ENCODE results near the gene PROX1.

Gene PROX1

DNA sequence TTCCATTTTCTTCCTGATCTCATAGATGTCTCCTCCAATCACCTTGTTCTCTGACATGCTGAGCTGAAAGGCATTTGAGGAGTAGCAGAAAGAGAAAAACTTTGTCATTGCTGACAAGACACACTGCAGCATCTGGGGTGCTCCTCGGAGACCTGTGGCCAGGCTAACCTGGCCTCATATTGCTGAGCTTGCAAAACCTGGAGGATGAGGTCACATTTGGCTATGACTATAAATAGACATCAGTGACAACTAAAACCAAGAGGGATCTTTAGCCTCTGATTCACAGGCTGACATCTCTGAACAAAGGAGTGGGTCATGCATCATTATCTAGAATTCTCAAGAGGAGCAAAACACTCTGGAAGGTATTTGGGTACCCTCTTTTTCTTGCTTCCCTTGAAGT, 83.7 kb downstream of the PROX1 start:
- Histone ChIP-seq H3K79me1 (ENCODE audit: low read length) (no peaks in the 10 kb centered on the region), H2BK120ac (ENCODE audit: insufficient read depth, low read length, poor library complexity) (no peak overlapping the region), H3K14ac (ENCODE audit: low read length) (no peak overlapping the region), H3K4me1 (ENCODE audit: control insufficient read depth in 1 of 2, insufficient read depth in 2 of 2, low read length in 2 of 2) (no peaks in the 10 kb centered on the region), H3K79me2 (ENCODE audit: control insufficient read depth, insufficient read depth, low read length, poor library complexity) (no peaks in the 10 kb centered on the region), H3K4me2 (ENCODE audit: low read length) (no peak overlapping the region), H2AFZ (ENCODE audit: insufficient read depth, low read length, poor library complexity) (no peak overlapping the region), H4K91ac (ENCODE audit: low read depth, low read length) (no peak overlapping the region), H3K9ac (ENCODE audit: low read length) (no peak overlapping the region), H3K9me3 (ENCODE audit: insufficient read depth, low read depth, low read length) (no peaks in the 10 kb centered on the region), H3K18ac (ENCODE audit: low read length) (no peak overlapping the region), H3K27ac (ENCODE audit: low read depth, low read length) (no peak overlapping the region), H3K27me3 (ENCODE audit: insufficient read depth, low read length) (no peaks in the 10 kb centered on the region), H3K36me3 (ENCODE audit: control insufficient read depth in 1 of 2, insufficient read depth in 2 of 2, low read length in 2 of 2) (no peaks in the 10 kb centered on the region), H4K12ac (ENCODE audit: low read depth, low read length) (no peak overlapping the region), H2BK5ac (ENCODE audit: low read depth, low read length, poor library complexity) (no peak overlapping the region), H3K4ac (ENCODE audit: low read depth, low read length) (no peak overlapping the region), H2BK12ac (ENCODE audit: low read length) (no peak overlapping the region), H2AK5ac (ENCODE audit: low read length) (no peak overlapping the region), H4K8ac (ENCODE audit: low read depth, low read length) (no peak overlapping the region), H3K23ac (ENCODE audit: low read length) (no peak overlapping the region), H3K4me3 (ENCODE audit: low read depth, low read length) (no peak overlapping the region)
- DNase-seq: no peak
- no CpG with 5 or more reads among the region's 1 CpG for WGBS (ENCODE audit: extremely low coverage, insufficient coverage, insufficient read length)

DNA sequence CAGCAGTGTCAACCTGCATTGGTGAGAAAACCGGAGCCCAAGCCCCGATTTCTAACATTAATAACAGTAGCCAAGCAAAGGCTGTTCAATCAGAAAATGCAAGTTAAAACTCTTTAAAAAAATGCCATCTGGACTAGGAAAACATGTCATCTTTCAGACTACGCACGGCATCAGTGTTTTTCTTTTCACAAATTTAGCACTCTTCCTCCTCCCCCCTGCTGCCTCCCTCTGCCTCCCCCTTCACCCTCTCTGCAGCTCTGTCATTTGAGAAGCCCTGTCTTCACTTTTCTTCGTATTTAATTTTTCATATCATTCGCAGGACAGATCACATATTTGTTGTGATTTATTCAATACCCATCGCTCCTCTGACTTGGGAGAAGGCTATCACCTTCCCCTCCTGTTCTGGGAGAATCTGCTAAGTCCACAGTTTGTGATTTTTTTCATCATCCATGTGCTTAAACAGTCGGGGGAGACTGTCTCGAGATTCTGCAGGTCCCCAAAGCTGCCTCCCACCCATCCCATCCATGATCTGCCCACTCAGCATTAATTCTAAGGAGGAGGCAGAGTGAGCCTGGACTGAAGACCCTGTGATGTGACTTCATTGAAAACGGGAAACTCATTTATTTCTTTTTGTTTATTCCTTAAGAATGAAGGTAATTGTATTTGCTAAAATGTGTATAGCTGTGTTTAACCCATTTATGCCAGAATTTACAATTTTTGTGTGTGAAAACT, 84.8 kb downstream of the PROX1 start:
- Histone ChIP-seq H3K23ac (ENCODE audit: low read length) (no peak overlapping the region), H3K9me3 (ENCODE audit: insufficient read depth, low read depth, low read length) (no peaks in the 10 kb centered on the region), H3K18ac (ENCODE audit: low read length) (no peak overlapping the region), H3K27ac (ENCODE audit: low read depth, low read length) (no peak overlapping the region), H3K4me1 (ENCODE audit: control insufficient read depth in 1 of 2, insufficient read depth in 2 of 2, low read length in 2 of 2) (no peaks in the 10 kb centered on the region), H4K8ac (ENCODE audit: low read depth, low read length) (no peak overlapping the region), H4K91ac (ENCODE audit: low read depth, low read length) (no peak overlapping the region), H2AK5ac (ENCODE audit: low read length) (no peak overlapping the region), H3K9ac (ENCODE audit: low read length) (no peak overlapping the region), H3K14ac (ENCODE audit: low read length) (no peak overlapping the region), H3K27me3 (ENCODE audit: insufficient read depth, low read length) (no peaks in the 10 kb centered on the region), H2AFZ (ENCODE audit: insufficient read depth, low read length, poor library complexity) (no peak overlapping the region), H3K4me3 (ENCODE audit: low read depth, low read length) (no peak overlapping the region), H3K79me2 (ENCODE audit: control insufficient read depth, insufficient read depth, low read length, poor library complexity) (no peaks in the 10 kb centered on the region), H3K4me2 (ENCODE audit: low read length) (no peak overlapping the region), H3K4ac (ENCODE audit: low read depth, low read length) (no peak overlapping the region), H2BK120ac (ENCODE audit: insufficient read depth, low read length, poor library complexity) (no peak overlapping the region), H2BK5ac (ENCODE audit: low read depth, low read length, poor library complexity) (no peak overlapping the region), H2BK12ac (ENCODE audit: low read length) (no peak overlapping the region), H3K79me1 (ENCODE audit: low read length) (no peaks in the 10 kb centered on the region), H4K12ac (ENCODE audit: low read depth, low read length) (no peak overlapping the region), H3K36me3 (ENCODE audit: control insufficient read depth in 1 of 2, insufficient read depth in 2 of 2, low read length in 2 of 2) (no peaks in the 10 kb centered on the region)
- DNase-seq: no peak
- no CpG with 5 or more reads among the region's 10 CpGs for WGBS (ENCODE audit: extremely low coverage, insufficient coverage, insufficient read length)

DNA sequence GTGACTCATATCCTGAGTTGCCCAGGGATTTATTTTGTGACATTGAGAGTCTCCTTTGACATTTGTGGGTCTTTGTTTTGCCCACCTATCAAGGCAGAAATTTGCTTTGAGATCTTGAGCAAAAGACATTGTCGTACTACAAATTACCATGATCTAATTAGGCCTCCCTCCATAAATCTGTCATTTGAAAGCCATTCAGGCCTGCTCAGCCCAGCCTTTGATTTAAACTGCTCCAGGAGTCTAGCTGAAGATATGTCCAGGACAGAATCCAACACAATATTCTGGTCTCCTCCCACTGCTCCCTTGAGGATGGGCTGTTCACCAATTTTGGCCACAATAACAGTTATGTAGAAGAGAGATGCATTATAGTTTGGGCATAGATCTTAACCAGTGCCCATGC, 86.7 kb downstream of the PROX1 start:
- H3K9ac ChIP-seq (ENCODE audit: low read length): no peak overlapping the region
- H3K23ac ChIP-seq (ENCODE audit: low read length): no peak overlapping the region
- no peaks in the 10 kb centered on the region for H3K79me2 ChIP-seq (ENCODE audit: control insufficient read depth, insufficient read depth, low read length, poor library complexity)
- no peaks in the 10 kb centered on the region for H3K79me1 ChIP-seq (ENCODE audit: low read length)
- no peak overlapping the region for H3K18ac ChIP-seq (ENCODE audit: low read length)
- WGBS (ENCODE audit: extremely low coverage, insufficient coverage, insufficient read length): no CpG with 5 or more reads among the region's 1 CpG
- H4K12ac ChIP-seq (ENCODE audit: low read depth, low read length): no peak overlapping the region
- no peak for DNase-seq
- H3K9me3 ChIP-seq (ENCODE audit: insufficient read depth, low read depth, low read length): no peaks in the 10 kb centered on the region
- H3K27ac ChIP-seq (ENCODE audit: low read depth, low read length): no peak overlapping the region
- no peak overlapping the region for H3K4me2 ChIP-seq (ENCODE audit: low read length)
- no peak overlapping the region for H4K8ac ChIP-seq (ENCODE audit: low read depth, low read length)
- no peaks in the 10 kb centered on the region for H3K36me3 ChIP-seq (ENCODE audit: control insufficient read depth in 1 of 2, insufficient read depth in 2 of 2, low read length in 2 of 2)
- H3K4ac ChIP-seq (ENCODE audit: low read depth, low read length): no peak overlapping the region
- no peak overlapping the region for H3K4me3 ChIP-seq (ENCODE audit: low read depth, low read length)
- H4K91ac ChIP-seq (ENCODE audit: low read depth, low read length): no peak overlapping the region
- H2BK120ac ChIP-seq (ENCODE audit: insufficient read depth, low read length, poor library complexity): no peak overlapping the region
- no peak overlapping the region for H3K14ac ChIP-seq (ENCODE audit: low read length)
- no peaks in the 10 kb centered on the region for H3K27me3 ChIP-seq (ENCODE audit: insufficient read depth, low read length)
- no peak overlapping the region for H2BK12ac ChIP-seq (ENCODE audit: low read length)
- no peaks in the 10 kb centered on the region for H3K4me1 ChIP-seq (ENCODE audit: control insufficient read depth in 1 of 2, insufficient read depth in 2 of 2, low read length in 2 of 2)
- H2AK5ac ChIP-seq (ENCODE audit: low read length): no peak overlapping the region
- H2BK5ac ChIP-seq (ENCODE audit: low read depth, low read length, poor library complexity): no peak overlapping the region
- H2AFZ ChIP-seq (ENCODE audit: insufficient read depth, low read length, poor library complexity): no peak overlapping the region

DNA sequence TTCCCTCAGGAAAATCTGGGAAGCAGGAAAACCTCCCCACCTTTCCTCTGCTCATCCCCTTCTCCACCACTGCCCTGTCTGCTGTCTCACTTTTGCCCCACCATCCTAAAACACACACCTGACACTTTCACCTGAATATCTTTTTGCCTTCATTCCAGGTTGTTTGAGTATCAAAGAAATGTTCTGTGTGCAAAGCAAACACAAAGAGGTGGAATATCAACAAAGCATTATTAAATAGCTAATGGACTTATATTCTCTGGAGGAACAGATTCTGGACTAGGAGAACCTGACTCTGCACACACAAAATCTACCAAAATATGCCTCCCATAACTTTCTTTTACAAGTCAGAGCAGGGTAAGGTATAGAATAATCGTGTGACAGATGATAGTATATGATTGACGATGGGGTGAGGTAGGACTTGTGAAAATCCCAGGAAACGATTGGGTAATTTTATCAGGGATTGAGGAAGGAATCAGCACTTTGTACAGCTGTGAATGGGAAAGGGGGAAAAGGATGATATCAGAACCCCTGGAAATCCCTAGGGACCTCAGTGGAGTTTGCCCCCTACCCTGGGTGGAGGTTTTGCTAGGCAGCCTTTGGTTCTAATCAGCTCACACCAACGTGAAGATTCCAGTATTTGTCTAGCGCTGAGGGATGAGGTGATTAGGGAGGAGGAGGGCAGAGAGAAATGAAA, 87.7 kb downstream of the PROX1 start:
- Histone ChIP-seq H4K12ac (ENCODE audit: low read depth, low read length) (no peak overlapping the region), H3K4me2 (ENCODE audit: low read length) (no peak overlapping the region), H3K27ac (ENCODE audit: low read depth, low read length) (no peak overlapping the region), H3K4ac (ENCODE audit: low read depth, low read length) (no peak overlapping the region), H2BK120ac (ENCODE audit: insufficient read depth, low read length, poor library complexity) (no peak overlapping the region), H3K23ac (ENCODE audit: low read length) (no peak overlapping the region), H3K79me1 (ENCODE audit: low read length) (no peaks in the 10 kb centered on the region), H3K4me1 (ENCODE audit: control insufficient read depth in 1 of 2, insufficient read depth in 2 of 2, low read length in 2 of 2) (no peaks in the 10 kb centered on the region), H2BK5ac (ENCODE audit: low read depth, low read length, poor library complexity) (no peak overlapping the region), H3K18ac (ENCODE audit: low read length) (no peak overlapping the region), H2BK12ac (ENCODE audit: low read length) (no peak overlapping the region), H3K9me3 (ENCODE audit: insufficient read depth, low read depth, low read length) (no peaks in the 10 kb centered on the region), H3K79me2 (ENCODE audit: control insufficient read depth, insufficient read depth, low read length, poor library complexity) (no peaks in the 10 kb centered on the region), H3K14ac (ENCODE audit: low read length) (no peak overlapping the region), H3K4me3 (ENCODE audit: low read depth, low read length) (no peak overlapping the region), H4K91ac (ENCODE audit: low read depth, low read length) (no peak overlapping the region), H2AFZ (ENCODE audit: insufficient read depth, low read length, poor library complexity) (no peak overlapping the region), H3K36me3 (ENCODE audit: control insufficient read depth in 1 of 2, insufficient read depth in 2 of 2, low read length in 2 of 2) (no peaks in the 10 kb centered on the region), H2AK5ac (ENCODE audit: low read length) (no peak overlapping the region), H4K8ac (ENCODE audit: low read depth, low read length) (no peak overlapping the region), H3K27me3 (ENCODE audit: insufficient read depth, low read length) (no peaks in the 10 kb centered on the region), H3K9ac (ENCODE audit: low read length) (no peak overlapping the region)
- WGBS (ENCODE audit: extremely low coverage, insufficient coverage, insufficient read length): 100% methylated on average over 2 of the region's 5 CpGs
- DNase-seq: no peak

All from trophoblast cell (in vitro differentiated cells and primary cell).